Natural killer cell (primary cell): Measurements from ENCODE around the gene GLTPD2. TPM values are rescaled to one million over a fixed set of nuclear protein-coding genes. Genes with fewer than 3 reads are reported as not detected.
"Not testable (repeated sequence)": the region's sequence is repeated elsewhere in the genome, so short reads cannot be mapped to it uniquely, and the experiment has no call there.

ENCODE experiments used
- ATAC-seq, 3 donors: fragments of 150-1000 bp in 2 of 3; fragments of 200-7000 bp in 1 of 3; cut with Tn5 transposase; 1 replicate in 1 of 3; 2 replicates in 2 of 3; pipeline ENCODE4 v1.10.0; 2021; ENCODE audit warnings: mild to moderate bottlenecking in 2 of 3, moderate library complexity in 2 of 3
- DNase-seq, 2 donors: peaks; one replicate each; pipeline versions ENCODE4 v3.0.0 to v3.0.0-alpha.2; 2013 to 2021; ENCODE audit warnings: mixed read lengths in 1 of 2
- H3K27ac ChIP-seq: one replicate; pipeline ENCODE4 v1.5.1; 2013; ENCODE audit warnings: mild to moderate bottlenecking, low read length
- H3K27me3 ChIP-seq: one replicate; pipeline ENCODE4 v1.6.1; 2013; ENCODE audit warnings: low read length; ENCODE audit not compliant: control insufficient read depth, insufficient read depth
- H3K36me3 ChIP-seq: one replicate; pipeline ENCODE4 v1.6.1; 2013; ENCODE audit warnings: low read length; ENCODE audit not compliant: control insufficient read depth, insufficient read depth
- H3K4me1 ChIP-seq: one replicate; pipeline ENCODE4 v1.6.1; 2013; ENCODE audit warnings: low read length; ENCODE audit not compliant: control insufficient read depth, insufficient read depth
- H3K4me3 ChIP-seq: one replicate; pipeline ENCODE4 v1.5.1; 2013; ENCODE audit warnings: low read length
- H3K9me3 ChIP-seq: one replicate; pipeline ENCODE4 v1.6.1; 2013; ENCODE audit warnings: low read length; ENCODE audit not compliant: control insufficient read depth, insufficient read depth
- H3K27ac Mint-ChIP-seq, 2 donors: one replicate each; pipeline ENCODE4 v1.8.0; 2022; ENCODE audit warnings: mild to moderate bottlenecking in 2 of 2, mixed read lengths in 2 of 2, moderate library complexity in 1 of 2
- H3K27me3 Mint-ChIP-seq, 2 donors: one replicate each; pipeline ENCODE4 v1.8.0; 2022; ENCODE audit warnings: low read depth in 2 of 2, mixed read lengths in 2 of 2
- H3K36me3 Mint-ChIP-seq: one replicate; pipeline ENCODE4 v1.8.0; 2022; ENCODE audit warnings: mixed read lengths
- H3K4me1 Mint-ChIP-seq, 2 donors: one replicate each; pipeline ENCODE4 v1.8.0; 2022; ENCODE audit warnings: mixed read lengths in 2 of 2
- H3K4me3 Mint-ChIP-seq: one replicate; pipeline ENCODE4 v1.8.0; 2022; ENCODE audit warnings: mild to moderate bottlenecking, moderate library complexity, mixed read lengths
- H3K9me3 Mint-ChIP-seq, 2 donors: one replicate each; pipeline ENCODE4 v1.8.0; 2022; ENCODE audit warnings: mixed read lengths in 2 of 2
- WGBS: methylation state at CpG from one replicate; pipeline ENCODE4 v1.1.7; 2013; ENCODE audit warnings: missing lambda C conversion rate; ENCODE audit not compliant: insufficient coverage; 5-methylcytosine and 5-hydroxymethylcytosine counted together
- intact Hi-C: fragments of 100-400 bp; cut with micrococcal nuclease; formaldehyde crosslinking; loops from one replicate; pipeline ENCODE4 v1.14.2; 2022
- total RNA-seq, 4 donors: library from RNA; stranded (reverse); fragments of 120-200 nt in 1 of 4; gene quantifications; one replicate each; pipeline versions ENCODE4 v1.2.3 to v1.2.4, GENCODE V29; 2013 to 2022
- TF ChIP-seq, protein P1 (sequence below): fragments of 200-600 bp; IDR thresholded peaks from one replicate; pipeline ENCODE4 v1.8.0; 2022; ENCODE audit warnings: antibody characterized with exemption

Gene GLTPD2
- total RNA-seq, 3 donors from 2014 or later (not counting 1 experiment from before 2014, with no cell fraction given) = not detected

DNA sequence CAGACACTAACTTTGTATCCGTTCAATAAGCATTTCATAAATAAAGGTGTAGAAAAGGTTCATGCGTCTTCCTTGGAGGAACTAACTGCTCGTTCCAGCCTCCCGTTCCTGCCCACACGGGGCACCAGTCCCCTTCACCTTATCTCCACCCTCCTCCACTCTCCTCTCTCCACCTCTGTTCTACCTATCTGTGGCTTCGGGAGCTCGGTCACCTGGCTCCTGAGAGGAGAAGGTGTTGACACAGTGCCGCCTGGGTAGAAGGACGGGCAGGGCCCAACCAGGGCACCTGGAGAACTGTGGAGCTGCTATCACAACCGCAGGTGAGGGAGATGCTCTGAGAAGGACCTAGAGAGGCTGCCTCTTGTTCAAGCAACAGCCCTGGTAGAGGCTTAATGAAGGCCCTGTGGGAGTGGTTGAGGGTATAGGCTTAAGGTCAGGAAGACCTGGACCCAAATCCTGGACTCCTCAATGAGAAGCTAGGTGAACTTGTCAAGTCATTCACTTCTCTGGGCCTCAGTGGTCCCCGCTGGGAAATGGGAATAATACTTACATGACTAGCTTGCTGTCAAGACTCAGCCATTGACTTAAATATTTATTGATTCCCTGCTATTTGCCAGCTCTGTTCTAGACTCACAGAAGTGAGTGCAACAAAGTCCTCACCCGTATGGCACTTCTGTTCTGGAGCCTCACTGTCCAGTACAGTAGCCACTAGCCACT is 34.8 kb downstream of the GLTPD2 start:
- Mint-ChIP-seq H3K36me3 (no peaks in the 10 kb centered on the region), H3K4me1 (no peaks in the 10 kb centered on the region), H3K9me3 (no peaks in the 10 kb centered on the region), H3K27ac (no peak overlapping the region), H3K4me3 (no peak overlapping the region), H3K27me3 (peaks cover 0 to 1% of the 10 kb centered on the region in 2 donors)
- DNase-seq = no peak
- Histone ChIP-seq H3K4me1 (no peaks in the 10 kb centered on the region), H3K27ac (no peak overlapping the region), H3K4me3 (no peak overlapping the region), H3K9me3 (no peaks in the 10 kb centered on the region), H3K36me3 (no peaks in the 10 kb centered on the region), H3K27me3 (no peaks in the 10 kb centered on the region)
- ATAC-seq = no peak
- intact Hi-C loops = no loop called here
- 85% methylated on average over 12 of the region's 12 CpGs for WGBS
- TF ChIP-seq, protein P1, sequence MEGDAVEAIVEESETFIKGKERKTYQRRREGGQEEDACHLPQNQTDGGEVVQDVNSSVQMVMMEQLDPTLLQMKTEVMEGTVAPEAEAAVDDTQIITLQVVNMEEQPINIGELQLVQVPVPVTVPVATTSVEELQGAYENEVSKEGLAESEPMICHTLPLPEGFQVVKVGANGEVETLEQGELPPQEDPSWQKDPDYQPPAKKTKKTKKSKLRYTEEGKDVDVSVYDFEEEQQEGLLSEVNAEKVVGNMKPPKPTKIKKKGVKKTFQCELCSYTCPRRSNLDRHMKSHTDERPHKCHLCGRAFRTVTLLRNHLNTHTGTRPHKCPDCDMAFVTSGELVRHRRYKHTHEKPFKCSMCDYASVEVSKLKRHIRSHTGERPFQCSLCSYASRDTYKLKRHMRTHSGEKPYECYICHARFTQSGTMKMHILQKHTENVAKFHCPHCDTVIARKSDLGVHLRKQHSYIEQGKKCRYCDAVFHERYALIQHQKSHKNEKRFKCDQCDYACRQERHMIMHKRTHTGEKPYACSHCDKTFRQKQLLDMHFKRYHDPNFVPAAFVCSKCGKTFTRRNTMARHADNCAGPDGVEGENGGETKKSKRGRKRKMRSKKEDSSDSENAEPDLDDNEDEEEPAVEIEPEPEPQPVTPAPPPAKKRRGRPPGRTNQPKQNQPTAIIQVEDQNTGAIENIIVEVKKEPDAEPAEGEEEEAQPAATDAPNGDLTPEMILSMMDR = no peak

DNA sequence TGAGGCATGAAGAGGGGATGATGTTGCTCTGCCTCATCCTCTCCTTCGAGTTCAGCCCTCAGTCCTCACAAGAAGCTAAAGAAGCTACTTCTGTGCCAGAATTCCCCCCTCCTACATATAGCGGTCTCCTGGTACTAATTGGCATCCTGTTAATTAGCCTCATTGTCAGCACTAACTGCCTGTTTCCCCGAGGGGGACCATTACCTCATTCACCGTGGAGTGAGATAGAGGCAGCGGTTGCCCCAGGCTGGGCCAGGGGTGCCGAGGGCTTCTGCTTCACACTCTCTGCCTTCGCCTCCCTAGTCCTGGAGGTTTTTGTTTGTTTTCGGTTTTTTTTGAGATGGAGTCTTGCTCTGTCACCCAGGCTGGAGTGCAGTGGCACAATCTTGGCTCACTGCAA is 38.6 kb downstream of the GLTPD2 start:
- Mint-ChIP-seq H3K36me3 (no peaks in the 10 kb centered on the region), H3K4me1 (no peaks in the 10 kb centered on the region), H3K9me3 (no peaks in the 10 kb centered on the region), H3K27me3 (peaks cover 3 to 7% of the 10 kb centered on the region in 2 donors), H3K27ac (no peak overlapping the region), H3K4me3 (no peak overlapping the region)
- TF ChIP-seq, protein P1 = no peak
- no peaks in the 10 kb centered on the region for H3K36me3 ChIP-seq
- no peak overlapping the region for H3K27ac ChIP-seq
- H3K4me3 ChIP-seq = no peak overlapping the region
- ATAC-seq (no peak), DNase-seq (no peak)
- H3K9me3 ChIP-seq = no peaks in the 10 kb centered on the region
- intact Hi-C loops = no loop called here
- H3K27me3 ChIP-seq = no peaks in the 10 kb centered on the region
- peaks cover 2% of the 10 kb centered on the region for H3K4me1 ChIP-seq
- 85% methylated on average over 8 of the region's 8 CpGs for WGBS

DNA sequence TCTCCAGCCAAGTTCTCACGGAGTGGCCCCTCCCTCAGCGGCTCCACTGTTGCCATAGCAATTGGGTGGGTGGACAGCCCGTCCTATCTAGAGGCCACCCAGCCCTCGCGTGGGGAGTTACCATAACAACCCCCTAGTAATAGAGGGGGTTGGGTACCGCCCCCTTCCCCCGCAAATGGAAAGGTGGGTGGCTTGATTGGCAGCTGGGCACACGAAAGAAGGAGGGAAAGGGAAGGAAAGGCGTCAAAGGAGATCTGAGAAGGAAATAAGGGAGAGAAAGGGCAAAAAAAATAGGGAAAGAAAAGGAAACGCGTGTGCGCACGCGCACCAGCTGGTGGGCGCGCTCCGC is 44.0 kb downstream of the GLTPD2 start:
- Histone ChIP-seq H3K27ac (peak overlapping the region; percentile 72), H3K4me1 (peaks cover 33% of the 10 kb centered on the region), H3K4me3 (peak overlapping the region; percentile 44)
- WGBS = 0% methylated on average over 11 of the region's 17 CpGs
- ATAC-seq = peak in 1 of 3 donors; percentile 14
- intact Hi-C loops, H3K27me3 Mint-ChIP-seq, DNase-seq, H3K9me3 Mint-ChIP-seq, H3K36me3 ChIP-seq, H3K27me3 ChIP-seq, H3K36me3 Mint-ChIP-seq, H3K9me3 ChIP-seq: not testable (repeated sequence)
- Mint-ChIP-seq H3K4me3 (peak overlapping the region; percentile 89), H3K27ac (peak overlapping the region; percentile 64 to 87), H3K4me1 (peaks cover 27 to 35% of the 10 kb centered on the region in 2 donors)

DNA sequence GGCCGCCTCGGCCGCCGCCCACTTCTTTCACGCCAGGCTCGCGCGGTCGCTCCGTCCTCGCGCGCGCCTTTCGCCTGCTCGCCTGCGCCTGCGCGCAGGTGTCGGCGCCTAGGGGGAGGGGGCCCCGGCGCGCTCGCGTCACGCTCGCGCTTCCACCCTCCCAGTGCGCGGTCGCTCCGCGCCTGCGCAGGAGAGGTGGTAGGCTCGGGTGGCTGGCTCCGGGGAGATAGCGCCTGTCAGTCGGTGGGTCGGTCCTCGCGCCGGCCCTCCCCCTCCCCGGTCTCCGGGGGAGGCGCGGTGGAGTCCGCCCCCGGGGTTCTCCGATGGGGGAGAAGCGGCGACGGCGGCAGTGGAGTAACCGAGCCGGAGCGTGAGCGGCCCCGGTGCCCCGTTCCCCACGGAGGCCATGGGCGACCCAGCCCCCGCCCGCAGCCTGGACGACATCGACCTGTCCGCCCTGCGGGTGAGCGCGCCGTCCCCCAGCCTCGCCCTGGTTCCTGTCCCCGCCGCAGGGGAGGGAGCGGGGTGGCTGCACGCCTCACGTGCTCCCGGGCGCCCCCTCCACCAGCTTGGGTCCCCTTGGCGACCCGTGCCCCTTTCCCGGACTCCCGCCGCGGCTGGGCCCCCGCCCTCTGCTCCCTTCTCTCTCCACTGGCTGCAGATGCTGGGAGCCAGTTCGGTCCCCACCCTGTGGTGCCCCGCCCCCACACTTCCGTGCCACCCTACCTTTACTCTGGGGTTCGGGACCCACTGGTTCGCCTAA is 44.6 kb downstream of the GLTPD2 start, which contains the start of gene MINK1:
Gene MINK1 (plus strand): TSS at position 163 of the 763 bp plus-strand sequence. CDS start 244 bp downstream, at position 407.
- H3K27me3 ChIP-seq = no peaks in the 10 kb centered on the region
- intact Hi-C loops = no loop called here
- TF ChIP-seq, protein P1 = no peak
- no peaks in the 10 kb centered on the region for H3K36me3 ChIP-seq
- peak within 1 kb of the TSS; percentile 72 for H3K27ac ChIP-seq
- ATAC-seq (peak; percentile 94 to 97 (median 94)), DNase-seq (peak; percentile 85 to 98)
- H3K4me1 ChIP-seq = peaks cover 33% of the 10 kb centered on the region
- Mint-ChIP-seq H3K4me3 (peak within 1 kb of the TSS; percentile 90), H3K27me3 (peaks cover 3 to 7% of the 10 kb centered on the region in 2 donors), H3K9me3 (no peaks in the 10 kb centered on the region), H3K27ac (peak within 1 kb of the TSS; percentile 81 to 87), H3K36me3 (no peaks in the 10 kb centered on the region), H3K4me1 (peaks cover 29 to 35% of the 10 kb centered on the region in 2 donors)
- under 1% methylated on average over 91 of the region's 91 CpGs for WGBS
- H3K4me3 ChIP-seq = peak within 1 kb of the TSS; percentile 54
- H3K9me3 ChIP-seq = no peaks in the 10 kb centered on the region
